ENCODE results near the gene ASPG. TPM values are rescaled to one million over a fixed set of nuclear protein-coding genes. Genes with fewer than 3 reads are reported as not detected.

Gene ASPG
- total RNA-seq, 1 experiment from 2014 or later: 3.4 TPM

GRCh38 chr14:104116756-104117340 lies 31.3 kb downstream of the ASPG start:
- Mint-ChIP-seq H3K4me1 (no peaks in the 10 kb centered on the region), H3K9me3 (no peaks in the 10 kb centered on the region), H3K27ac (no peak overlapping the region), H3K4me3 (peak overlapping the region; percentile 46), H3K36me3 (no peaks in the 10 kb centered on the region), H3K27me3 (ENCODE audit: low read depth) (peaks cover 26% of the 10 kb centered on the region)
- ATAC-seq (peak; percentile 36), DNase-seq (ENCODE audit: low spot score) (peak; percentile 34)
- ChIA-PET POLR2A (no interaction called here), CTCF (interaction anchor here (0.6 to 3.2 kb wide), 6 partner anchors 20 to 190 kb away, joined by 3 to 13 read pairs (median 4); no protein-coding TSS in a partner anchor)
- TF ChIP-seq ZNF317 (CRISPR knock-in tag; IDR thresholded peaks at IDR 0.05; ENCODE audit: borderline replicate concordance, low read depth): no peak
- TF ChIP-seq ZNF121 (CRISPR knock-in tag; IDR thresholded peaks at IDR 0.05): 0 out of 2 replicates have a peak, but pooled peaks have one; percentile 34
- TF ChIP-seq ZNF532 (CRISPR knock-in tag; IDR thresholded peaks at IDR 0.05; ENCODE audit: borderline replicate concordance): no peak
- TF ChIP-seq ATF3 (CRISPR knock-in tag; conservative IDR thresholded peaks at IDR 0.05): no peak
- TF ChIP-seq ATF2 (CRISPR knock-in tag; IDR thresholded peaks at IDR 0.05; ENCODE audit: borderline replicate concordance, low read depth): no peak
- no peak for TF ChIP-seq SOX15 (CRISPR knock-in tag; IDR thresholded peaks at IDR 0.05)
- no peak for TF ChIP-seq CTCF (IDR thresholded peaks at IDR 0.05)

- Mint-ChIP-seq H3K27ac (no peak overlapping the region), H3K9me3 (no peaks in the 10 kb centered on the region), H3K4me3 (peak overlapping the region; percentile 57), H3K4me1 (peaks cover 1% of the 10 kb centered on the region), H3K36me3 (no peaks in the 10 kb centered on the region), H3K27me3 (ENCODE audit: low read depth) (peaks cover 27% of the 10 kb centered on the region)
- TF ChIP-seq ZNF263 (CRISPR knock-in tag; IDR thresholded peaks at IDR 0.05; ENCODE audit: low read depth) (no peak), NFYB (CRISPR knock-in tag; conservative IDR thresholded peaks at IDR 0.05; ENCODE audit: low read depth) (no peak), ZNF423 (CRISPR knock-in tag; IDR thresholded peaks at IDR 0.05) (0 out of 2 replicates have a peak, but pooled peaks have one; percentile 38), RELA (CRISPR knock-in tag; IDR thresholded peaks at IDR 0.05; ENCODE audit: borderline replicate concordance) (no peak), FOXP4 (CRISPR knock-in tag; IDR thresholded peaks at IDR 0.05) (0 out of 2 replicates have a peak, but pooled peaks have one; percentile 33)
- TF ChIP-seq, protein P1, sequence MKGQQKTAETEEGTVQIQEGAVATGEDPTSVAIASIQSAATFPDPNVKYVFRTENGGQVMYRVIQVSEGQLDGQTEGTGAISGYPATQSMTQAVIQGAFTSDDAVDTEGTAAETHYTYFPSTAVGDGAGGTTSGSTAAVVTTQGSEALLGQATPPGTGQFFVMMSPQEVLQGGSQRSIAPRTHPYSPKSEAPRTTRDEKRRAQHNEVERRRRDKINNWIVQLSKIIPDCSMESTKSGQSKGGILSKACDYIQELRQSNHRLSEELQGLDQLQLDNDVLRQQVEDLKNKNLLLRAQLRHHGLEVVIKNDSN (CRISPR knock-in tag; IDR thresholded peaks at IDR 0.05): no peak
- TF ChIP-seq, protein P2, sequence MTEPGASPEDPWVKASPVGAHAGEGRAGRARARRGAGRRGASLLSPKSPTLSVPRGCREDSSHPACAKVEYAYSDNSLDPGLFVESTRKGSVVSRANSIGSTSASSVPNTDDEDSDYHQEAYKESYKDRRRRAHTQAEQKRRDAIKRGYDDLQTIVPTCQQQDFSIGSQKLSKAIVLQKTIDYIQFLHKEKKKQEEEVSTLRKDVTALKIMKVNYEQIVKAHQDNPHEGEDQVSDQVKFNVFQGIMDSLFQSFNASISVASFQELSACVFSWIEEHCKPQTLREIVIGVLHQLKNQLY (CRISPR knock-in tag; IDR thresholded peaks at IDR 0.05): no peak
- TF ChIP-seq, protein P3, sequence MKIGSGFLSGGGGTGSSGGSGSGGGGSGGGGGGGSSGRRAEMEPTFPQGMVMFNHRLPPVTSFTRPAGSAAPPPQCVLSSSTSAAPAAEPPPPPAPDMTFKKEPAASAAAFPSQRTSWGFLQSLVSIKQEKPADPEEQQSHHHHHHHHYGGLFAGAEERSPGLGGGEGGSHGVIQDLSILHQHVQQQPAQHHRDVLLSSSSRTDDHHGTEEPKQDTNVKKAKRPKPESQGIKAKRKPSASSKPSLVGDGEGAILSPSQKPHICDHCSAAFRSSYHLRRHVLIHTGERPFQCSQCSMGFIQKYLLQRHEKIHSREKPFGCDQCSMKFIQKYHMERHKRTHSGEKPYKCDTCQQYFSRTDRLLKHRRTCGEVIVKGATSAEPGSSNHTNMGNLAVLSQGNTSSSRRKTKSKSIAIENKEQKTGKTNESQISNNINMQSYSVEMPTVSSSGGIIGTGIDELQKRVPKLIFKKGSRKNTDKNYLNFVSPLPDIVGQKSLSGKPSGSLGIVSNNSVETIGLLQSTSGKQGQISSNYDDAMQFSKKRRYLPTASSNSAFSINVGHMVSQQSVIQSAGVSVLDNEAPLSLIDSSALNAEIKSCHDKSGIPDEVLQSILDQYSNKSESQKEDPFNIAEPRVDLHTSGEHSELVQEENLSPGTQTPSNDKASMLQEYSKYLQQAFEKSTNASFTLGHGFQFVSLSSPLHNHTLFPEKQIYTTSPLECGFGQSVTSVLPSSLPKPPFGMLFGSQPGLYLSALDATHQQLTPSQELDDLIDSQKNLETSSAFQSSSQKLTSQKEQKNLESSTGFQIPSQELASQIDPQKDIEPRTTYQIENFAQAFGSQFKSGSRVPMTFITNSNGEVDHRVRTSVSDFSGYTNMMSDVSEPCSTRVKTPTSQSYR (CRISPR knock-in tag; IDR thresholded peaks at IDR 0.05): no peak
- TF ChIP-seq, protein P4, sequence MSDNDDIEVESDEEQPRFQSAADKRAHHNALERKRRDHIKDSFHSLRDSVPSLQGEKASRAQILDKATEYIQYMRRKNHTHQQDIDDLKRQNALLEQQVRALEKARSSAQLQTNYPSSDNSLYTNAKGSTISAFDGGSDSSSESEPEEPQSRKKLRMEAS (CRISPR knock-in tag; IDR thresholded peaks at IDR 0.05): 0 out of 2 replicates have a peak, but pooled peaks have one; percentile 24
- POLR2A ChIA-PET: no interaction called here
- peak; percentile 50 for ATAC-seq
- CTCF ChIA-PET: interaction anchor here (0.6 to 3.2 kb wide), 7 partner anchors 20 to 189 kb away, joined by 3 to 13 read pairs (median 4); partner anchors contain the start of gene ASPG
- peak; percentile 28 for DNase-seq (ENCODE audit: low spot score)
These were observed 32.0 kb downstream of the ASPG start for GRCh38 chr14:104117341-104118005.
